ENCODE measurements around the gene CDK4.

GRCh38 chr12:57718641-57719528 lies 33.2 kb downstream of the CDK4 start:
- TF ChIP-seq, protein P1, sequence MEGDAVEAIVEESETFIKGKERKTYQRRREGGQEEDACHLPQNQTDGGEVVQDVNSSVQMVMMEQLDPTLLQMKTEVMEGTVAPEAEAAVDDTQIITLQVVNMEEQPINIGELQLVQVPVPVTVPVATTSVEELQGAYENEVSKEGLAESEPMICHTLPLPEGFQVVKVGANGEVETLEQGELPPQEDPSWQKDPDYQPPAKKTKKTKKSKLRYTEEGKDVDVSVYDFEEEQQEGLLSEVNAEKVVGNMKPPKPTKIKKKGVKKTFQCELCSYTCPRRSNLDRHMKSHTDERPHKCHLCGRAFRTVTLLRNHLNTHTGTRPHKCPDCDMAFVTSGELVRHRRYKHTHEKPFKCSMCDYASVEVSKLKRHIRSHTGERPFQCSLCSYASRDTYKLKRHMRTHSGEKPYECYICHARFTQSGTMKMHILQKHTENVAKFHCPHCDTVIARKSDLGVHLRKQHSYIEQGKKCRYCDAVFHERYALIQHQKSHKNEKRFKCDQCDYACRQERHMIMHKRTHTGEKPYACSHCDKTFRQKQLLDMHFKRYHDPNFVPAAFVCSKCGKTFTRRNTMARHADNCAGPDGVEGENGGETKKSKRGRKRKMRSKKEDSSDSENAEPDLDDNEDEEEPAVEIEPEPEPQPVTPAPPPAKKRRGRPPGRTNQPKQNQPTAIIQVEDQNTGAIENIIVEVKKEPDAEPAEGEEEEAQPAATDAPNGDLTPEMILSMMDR (conservative IDR thresholded peaks at IDR 0.05), result no peak
- TF ChIP-seq EZH2 (IDR thresholded peaks at IDR 0.05; ENCODE audit: low read depth), result no peak

Measured in PC-9 (cell line).